Nephron (organoid): ENCODE measurements around the gene MAP1LC3A.

Experiments used
- H3K27ac Mint-ChIP-seq, 3 experiments: 2 replicates each; pipeline ENCODE4 v1.8.0; 2020; ENCODE audit warnings: mixed read lengths in 3 of 3, mild to moderate bottlenecking in 2 of 3, moderate library complexity in 1 of 3
- H3K27me3 Mint-ChIP-seq: 2 replicates; pipeline ENCODE4 v1.8.0; 2021; ENCODE audit warnings: low read depth, mild to moderate bottlenecking, moderate library complexity, mixed read lengths
- H3K36me3 Mint-ChIP-seq: 2 replicates; pipeline ENCODE4 v1.8.0; 2020; ENCODE audit warnings: low read depth, mixed read lengths
- H3K4me1 Mint-ChIP-seq: 2 replicates; pipeline ENCODE4 v1.8.0; 2020; ENCODE audit warnings: mixed read lengths
- H3K4me3 Mint-ChIP-seq, 3 experiments: 2 replicates each; pipeline ENCODE4 v1.8.0; 2020; ENCODE audit warnings: mild to moderate bottlenecking in 3 of 3, mixed read lengths in 3 of 3, moderate library complexity in 2 of 3
- H3K9me3 Mint-ChIP-seq: 2 replicates; pipeline ENCODE4 v1.8.0; 2020; ENCODE audit warnings: mixed read lengths
- TF ChIP-seq, protein P1 (sequence below), 3 experiments: fragments of 200-600 bp; sonication (generic); IDR thresholded peaks; one replicate each; pipeline ENCODE4 v1.5.0; 2021; ENCODE audit warnings: antibody characterized with exemption in 3 of 3; ENCODE audit not compliant: unreplicated experiment in 3 of 3

The MAP1LC3A gene

GRCh38 chr20:34522969-34523871 lies 35.3 kb upstream of the MAP1LC3A start:
- H3K9me3 Mint-ChIP-seq = no peaks in the 10 kb centered on the region
- H3K4me1 Mint-ChIP-seq = peaks cover 52% of the 10 kb centered on the region
- H3K27ac Mint-ChIP-seq = peak overlapping the region; percentile 43 to 66 (median 62)
- H3K4me3 Mint-ChIP-seq = peak overlapping the region in 2 of 3 experiments; percentile 19 to 26
- H3K36me3 Mint-ChIP-seq = peaks cover 28% of the 10 kb centered on the region
- TF ChIP-seq, protein P1, sequence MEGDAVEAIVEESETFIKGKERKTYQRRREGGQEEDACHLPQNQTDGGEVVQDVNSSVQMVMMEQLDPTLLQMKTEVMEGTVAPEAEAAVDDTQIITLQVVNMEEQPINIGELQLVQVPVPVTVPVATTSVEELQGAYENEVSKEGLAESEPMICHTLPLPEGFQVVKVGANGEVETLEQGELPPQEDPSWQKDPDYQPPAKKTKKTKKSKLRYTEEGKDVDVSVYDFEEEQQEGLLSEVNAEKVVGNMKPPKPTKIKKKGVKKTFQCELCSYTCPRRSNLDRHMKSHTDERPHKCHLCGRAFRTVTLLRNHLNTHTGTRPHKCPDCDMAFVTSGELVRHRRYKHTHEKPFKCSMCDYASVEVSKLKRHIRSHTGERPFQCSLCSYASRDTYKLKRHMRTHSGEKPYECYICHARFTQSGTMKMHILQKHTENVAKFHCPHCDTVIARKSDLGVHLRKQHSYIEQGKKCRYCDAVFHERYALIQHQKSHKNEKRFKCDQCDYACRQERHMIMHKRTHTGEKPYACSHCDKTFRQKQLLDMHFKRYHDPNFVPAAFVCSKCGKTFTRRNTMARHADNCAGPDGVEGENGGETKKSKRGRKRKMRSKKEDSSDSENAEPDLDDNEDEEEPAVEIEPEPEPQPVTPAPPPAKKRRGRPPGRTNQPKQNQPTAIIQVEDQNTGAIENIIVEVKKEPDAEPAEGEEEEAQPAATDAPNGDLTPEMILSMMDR (IDR thresholded peaks at IDR 0.05; ENCODE audit: unreplicated experiment in 3 of 3) = peak; percentile 35 to 59 (median 49)
- H3K27me3 Mint-ChIP-seq = no peaks in the 10 kb centered on the region

DNA sequence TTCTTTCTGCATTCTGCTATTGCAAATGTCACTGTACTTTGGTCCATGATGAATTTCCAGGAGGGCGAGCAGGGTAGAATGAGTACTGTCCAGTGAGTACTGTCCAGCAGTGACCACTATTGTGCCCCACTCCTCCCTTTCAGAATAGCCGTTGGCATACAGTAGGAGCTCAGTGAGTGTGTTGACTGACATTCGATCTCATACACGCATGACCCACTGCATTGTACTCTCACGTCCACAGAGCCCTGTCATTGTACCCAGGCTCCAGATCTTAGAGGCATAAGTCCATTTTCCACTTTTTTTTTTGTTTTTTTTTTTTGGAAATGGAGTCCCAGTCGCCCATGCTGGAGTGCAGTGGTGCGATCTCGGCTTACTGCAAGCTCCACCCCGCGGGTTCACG lies 34.1 kb upstream of the MAP1LC3A start:
- H3K4me3 Mint-ChIP-seq = no peak overlapping the region
- TF ChIP-seq, protein P1 (IDR thresholded peaks at IDR 0.05; ENCODE audit: unreplicated experiment in 3 of 3) = no peak
- peaks cover 39% of the 10 kb centered on the region for H3K36me3 Mint-ChIP-seq
- H3K4me1 Mint-ChIP-seq = peaks cover 48% of the 10 kb centered on the region
- no peaks in the 10 kb centered on the region for H3K27me3 Mint-ChIP-seq
- peak overlapping the region in 2 of 3 experiments; percentile 50 to 61 for H3K27ac Mint-ChIP-seq
- H3K9me3 Mint-ChIP-seq = no peaks in the 10 kb centered on the region

GRCh38 chr20:34525342-34525708 lies 33.2 kb upstream of the MAP1LC3A start:
- TF ChIP-seq, protein P1 (IDR thresholded peaks at IDR 0.05; ENCODE audit: unreplicated experiment in 3 of 3) = no peak
- H3K27ac Mint-ChIP-seq = peak overlapping the region; percentile 83 to 95 (median 93)
- H3K27me3 Mint-ChIP-seq = no peaks in the 10 kb centered on the region
- peak overlapping the region in 1 of 3 experiments; percentile 66 for H3K4me3 Mint-ChIP-seq
- H3K4me1 Mint-ChIP-seq = peaks cover 48% of the 10 kb centered on the region
- H3K36me3 Mint-ChIP-seq = peaks cover 38% of the 10 kb centered on the region
- H3K9me3 Mint-ChIP-seq = no peaks in the 10 kb centered on the region

GRCh38 chr20:34525709-34526416 lies 32.7 kb upstream of the MAP1LC3A start:
- peaks cover 43% of the 10 kb centered on the region for H3K36me3 Mint-ChIP-seq
- peak overlapping the region; percentile 83 to 95 (median 93) for H3K27ac Mint-ChIP-seq
- peaks cover 48% of the 10 kb centered on the region for H3K4me1 Mint-ChIP-seq
- TF ChIP-seq, protein P1 (IDR thresholded peaks at IDR 0.05; ENCODE audit: unreplicated experiment in 3 of 3) = no peak
- peak overlapping the region; percentile 46 to 73 (median 66) for H3K4me3 Mint-ChIP-seq
- H3K27me3 Mint-ChIP-seq = no peaks in the 10 kb centered on the region
- no peaks in the 10 kb centered on the region for H3K9me3 Mint-ChIP-seq

- Mint-ChIP-seq H3K4me1 (peaks cover 48% of the 10 kb centered on the region), H3K27ac (peak overlapping the region; percentile 83 to 95 (median 93)), H3K9me3 (no peaks in the 10 kb centered on the region), H3K27me3 (no peaks in the 10 kb centered on the region), H3K36me3 (peaks cover 49% of the 10 kb centered on the region), H3K4me3 (peak overlapping the region; percentile 2 to 21 (median 9))
- TF ChIP-seq, protein P1 (IDR thresholded peaks at IDR 0.05; ENCODE audit: unreplicated experiment in 3 of 3) = no peak
Observed at GRCh38 chr20:34526466-34526865, 32.1 kb upstream of the MAP1LC3A start.
